HepG2 (cell line): ENCODE data around the gene SP110. TPM values are rescaled to one million over a fixed set of nuclear protein-coding genes. Genes with fewer than 3 reads are reported as not detected.

Experiments
- ATAC-seq: fragments of 200-7000 bp; cut with Tn5 transposase; 3 replicates; pipeline ENCODE4 v1.9.1; 2020; ENCODE audit warnings: mild to moderate bottlenecking, moderate library complexity
- BruUV-seq: library from RNA; stranded (reverse); fragments of 400-500 nt; replicated peaks from 2 replicates; lab custom pipeline; 2021; lab: Mats Ljungman, UMichigan
- CTCF ChIA-PET: fragments of 300-600 bp; formaldehyde crosslinking; extraction: SDS; loops from one replicate; lab custom pipeline; 2021; ENCODE audit warnings: low total read pairs, inconsistent platforms, low intra/inter-chr PET ratio; lab: Yijun Ruan, JAX
- POLR2A ChIA-PET: fragments of 350-600 bp; sonication (Branson Sonifier 250); formaldehyde crosslinking; loops from one replicate; lab custom pipeline; 2020; ENCODE audit warnings: antibody characterized with exemption, inconsistent platforms; lab: Yijun Ruan, JAX
- DNase-seq: peaks from one replicate; pipeline ENCODE4 v3.0.0-alpha.2; 2015; ENCODE audit warnings: low spot score
- FAIRE-seq: peaks from 3 replicates; lab custom pipeline; 2011; peaks lifted over from hg19 to GRCh38; lab: Jason Lieb, UNC
- H2AFZ ChIP-seq: one replicate; pipeline ENCODE4 v1.6.1; 2011; ENCODE audit warnings: low read length, inconsistent platforms
- H3K27ac ChIP-seq: fragments of 300-600 bp; 3 replicates; pipeline ENCODE4 v1.8.0; 2011; ENCODE audit warnings: mixed run types, mild to moderate bottlenecking, mixed read lengths, low read length, inconsistent platforms; ENCODE audit not compliant: insufficient read depth; ENCODE audit errors: extremely low read length
- H3K27me3 ChIP-seq, 2 experiments: fragments of 200-600 bp in 1 of 2; 2 replicates in 1 of 2; 3 replicates in 1 of 2; pipeline versions ENCODE4 v1.6.0 to v1.8.0; 2011; ENCODE audit warnings: low read length in 2 of 2, mild to moderate bottlenecking in 2 of 2, moderate library complexity in 2 of 2, inconsistent platforms in 1 of 2; ENCODE audit not compliant: insufficient read depth in 2 of 2, control insufficient read depth in 1 of 2
- H3K36me3 ChIP-seq, 2 experiments: fragments of 200-600 bp in 1 of 2; replicated peaks in 1 of 2; 2 replicates in 1 of 2; 3 replicates in 1 of 2; pipeline versions ENCODE4 v1.5.1 to v1.8.0; 2011; ENCODE audit warnings: low read length in 2 of 2, inconsistent platforms in 1 of 2; ENCODE audit not compliant: insufficient read depth in 2 of 2, control insufficient read depth in 1 of 2
- H3K4me1 ChIP-seq: 2 replicates; pipeline ENCODE4 v1.5.1; 2012; ENCODE audit warnings: low read length, inconsistent platforms; ENCODE audit not compliant: insufficient read depth
- H3K4me2 ChIP-seq: 2 replicates; pipeline ENCODE4 v1.6.0; 2011; ENCODE audit warnings: low read depth, low read length, inconsistent platforms
- H3K4me3 ChIP-seq, 3 experiments: fragments of 200-600 bp in 1 of 3; sonication (generic), shearing (Covaris generic) in 1 of 3; replicated peaks in 1 of 3; 2 replicates each; pipeline ENCODE4 v1.5.1; 2011 to 2016; ENCODE audit warnings: low read length in 3 of 3, inconsistent platforms in 2 of 3, low read depth in 2 of 3, mild to moderate bottlenecking in 2 of 3, control low read depth in 1 of 3, mixed read lengths in 1 of 3; ENCODE audit not compliant: insufficient read depth in 1 of 3
- H3K79me2 ChIP-seq: one replicate; pipeline ENCODE4 v1.6.1; 2011; ENCODE audit warnings: low read length, inconsistent platforms; ENCODE audit not compliant: insufficient read depth
- H3K9ac ChIP-seq: 2 replicates; pipeline ENCODE4 v1.6.0; 2011; ENCODE audit warnings: mild to moderate bottlenecking, low read depth, low read length, inconsistent platforms; ENCODE audit not compliant: insufficient read depth
- H3K9me3 ChIP-seq: 2 replicates; pipeline ENCODE4 v1.5.1; 2012; ENCODE audit warnings: mild to moderate bottlenecking, low read length
- H4K20me1 ChIP-seq: 2 replicates; pipeline ENCODE4 v1.6.0; 2011; ENCODE audit warnings: inconsistent platforms, mild to moderate bottlenecking, low read length, moderate library complexity; ENCODE audit not compliant: insufficient read depth
- SIX4 ChIP-seq: sonication (generic); formaldehyde crosslinking; IDR thresholded peaks from 2 replicates; pipeline ENCODE4 v1.4.0; 2020; ENCODE audit warnings: missing genetic modification reagents
- ZNF646 ChIP-seq: sonication (generic); formaldehyde crosslinking; IDR thresholded peaks from 2 replicates; pipeline ENCODE4 v1.9.0; 2021; ENCODE audit warnings: mild to moderate bottlenecking, missing genetic modification reagents
- ZNF816 ChIP-seq: sonication (generic); formaldehyde crosslinking; IDR thresholded peaks from 2 replicates; pipeline ENCODE4 v1.8.0; 2022; ENCODE audit warnings: missing genetic modification reagents, mild to moderate bottlenecking, borderline replicate concordance
- WGBS: methylation state at CpG from one replicate; pipeline ENCODE4 v1.1.6; 2017; ENCODE audit warnings: low lambda C conversion rate; 5-methylcytosine and 5-hydroxymethylcytosine counted together
- in situ Hi-C: cut with HindIII; loops from 2 replicates; pipeline ENCODE4 v1.10.0; 2017; ENCODE audit warnings: low pct_unique_long_range_greater_than_20kb; ENCODE audit not compliant: extremely low pct_ligation_motif_present
- intact Hi-C: fragments of 100-400 bp; cut with micrococcal nuclease; formaldehyde crosslinking; loops from one replicate; pipeline ENCODE4 v1.10.0; 2022; ENCODE audit not compliant: unreplicated experiment
- polyA plus RNA-seq, 8 experiments: library from polyadenylated mRNA; depleted of rRNA in 3 of 8; stranded (reverse) in 7 of 8; unstranded in 1 of 8; fragments of >200 nt; fragmentation: Illumina TruSeq in 4 of 8; extraction: Trizol in 4 of 8; gene quantifications; 2 replicates each; pipeline versions ENCODE4 v1.2.1 to v1.2.3, GENCODE V29; 2011 to 2016; ENCODE audit warnings: low read depth in 4 of 8, missing spikeins in 1 of 8, mixed read lengths in 1 of 8; ENCODE audit not compliant: insufficient read depth in 1 of 8
- total RNA-seq, 5 experiments: library from RNA; depleted of rRNA; stranded (reverse); fragments of >200 nt; fragmentation: Illumina TruSeq; extraction: Trizol; gene quantifications; 2 replicates each; pipeline ENCODE4 v1.2.3, GENCODE V29; 2016; ENCODE audit warnings: low read depth in 1 of 5

SP110 gene
- total and polyA plus RNA-seq, 2 of the 13 experiments (the other 11 are each of a cell fraction or from before 2014, with no cell fraction given) = 7.9 to 10.4 TPM

GRCh38 chr2:230144355-230144754, 75.4 kb downstream of the SP110 start:
- in situ Hi-C loops = no loop called here
- no peak for TF ChIP-seq SIX4
- no peak for TF ChIP-seq ZNF646 (CRISPR knock-in tag)
- no peak for TF ChIP-seq ZNF816

More at GRCh38 chr2:230144355-230144754, 75.4 kb downstream of the SP110 start:
- BruUV-seq = no TSS peak
- ChIA-PET CTCF (no interaction called here), POLR2A (no interaction called here)
- H3K4me2 ChIP-seq = no peak overlapping the region
- FAIRE-seq (no peak), DNase-seq (no peak), ATAC-seq (no peak)
- H4K20me1 ChIP-seq = no peaks in the 10 kb centered on the region
- no peak overlapping the region for H3K27ac ChIP-seq
- H3K36me3 ChIP-seq = no peaks in the 10 kb centered on the region
- peaks cover 0 to 6% of the 10 kb centered on the region in 2 experiments; a peak in 1 of 5 replicates for H3K27me3 ChIP-seq
- intact Hi-C loops = no loop called here
- 0% methylated on average over 1 of the region's 1 CpG for WGBS
- no peak overlapping the region for H3K9ac ChIP-seq
- H3K4me3 ChIP-seq = no peak overlapping the region
- no peaks in the 10 kb centered on the region for H3K4me1 ChIP-seq
- no peak overlapping the region for H2AFZ ChIP-seq
- 0 out of 2 replicates have a peak, but pooled peaks cover 5% of the 10 kb centered on the region for H3K9me3 ChIP-seq
- H3K79me2 ChIP-seq = no peaks in the 10 kb centered on the region
